Mucosa of descending colon (tissue), 3 donors: ENCODE measurements around the gene C1orf198. TPM values are rescaled to one million over a fixed set of nuclear protein-coding genes. Genes with fewer than 3 reads are reported as not detected.

Experiments
- ATAC-seq: fragments of 200-7000 bp; cut with Tn5 transposase; one replicate; pipeline ENCODE4 v1.9.1; 2020; ENCODE audit warnings: mild to moderate bottlenecking, moderate library complexity
- DNase-seq, 3 donors: peaks; one replicate each; pipeline ENCODE4 v3.0.0-alpha.2; 2020
- H3K36me3 ChIP-seq: fragments of 200-600 bp; one replicate; pipeline ENCODE4 v1.8.0; 2021; ENCODE audit warnings: low read depth, mild to moderate bottlenecking
- H3K4me1 ChIP-seq: fragments of 200-600 bp; one replicate; pipeline ENCODE4 v1.8.0; 2021; ENCODE audit warnings: low read depth, mild to moderate bottlenecking
- H3K4me3 ChIP-seq: fragments of 200-600 bp; one replicate; pipeline ENCODE4 v1.8.0; 2021; ENCODE audit warnings: mild to moderate bottlenecking
- H3K9me3 ChIP-seq: fragments of 200-600 bp; one replicate; pipeline ENCODE4 v1.8.0; 2021; ENCODE audit warnings: mild to moderate bottlenecking
- intact Hi-C, 2 donors: fragments of 100-400 bp; cut with DNase I in 1 of 2; cut with micrococcal nuclease in 1 of 2; formaldehyde crosslinking; loops; one replicate each; pipeline versions ENCODE4 v1.11.0 to v1.11.1; 2022; cut with DNase I, micrococcal nuclease
- long read RNA-seq, 2 donors: library from polyadenylated mRNA; unstranded; transcript quantifications; one replicate each; pipeline ENCODE4 v2.0.0, GENCODE V29; 2019 to 2021
- total RNA-seq, 3 donors: library from RNA; stranded (reverse); fragmentation: NEBNext Ultra II Directional in 2 of 3; extraction: Animal tissue kit (Norgen Biotek cat#: 25700) in 2 of 3; gene quantifications; one replicate each; pipeline versions ENCODE4 v1.2.1 to v1.2.4, GENCODE V29; 2021 to 2023
- TF ChIP-seq, protein P1 (sequence below): fragments of 200-600 bp; IDR thresholded peaks from one replicate; pipeline ENCODE4 v1.8.0; 2022; ENCODE audit warnings: antibody characterized with exemption, mild to moderate bottlenecking
- donor health status: DM: no; HTN: no; CAD: no; lungs with moderate emphysema.
- donor health status: DM: no; HTN: no; CAD: no.
- donor health status: DM: no; HTN: yes; CAD: no.

The C1orf198 gene, protein sequence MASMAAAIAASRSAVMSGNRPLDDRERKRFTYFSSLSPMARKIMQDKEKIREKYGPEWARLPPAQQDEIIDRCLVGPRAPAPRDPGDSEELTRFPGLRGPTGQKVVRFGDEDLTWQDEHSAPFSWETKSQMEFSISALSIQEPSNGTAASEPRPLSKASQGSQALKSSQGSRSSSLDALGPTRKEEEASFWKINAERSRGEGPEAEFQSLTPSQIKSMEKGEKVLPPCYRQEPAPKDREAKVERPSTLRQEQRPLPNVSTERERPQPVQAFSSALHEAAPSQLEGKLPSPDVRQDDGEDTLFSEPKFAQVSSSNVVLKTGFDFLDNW
- 10 to 100 TPM in 2 of 3 donors, 1 to 10 TPM in 1; 9.8 to 35.9 (median 15.5) TPM for total RNA-seq
- long read RNA-seq, donor 1, transcript C1orf198-201 (4 exons, 3,858 nt), result major isoform, 37 of 50 reads
- long read RNA-seq, donor 1, partial matches to known transcripts, result 6 of 50 reads
- long read RNA-seq, donor 1, other reads (novel, unspliced or antisense), result 7 of 50 reads
- long read RNA-seq, donor 2, partial matches to known transcripts, result 0 of 4 reads
- long read RNA-seq, donor 2, other reads (novel, unspliced or antisense), result 0 of 4 reads

DNA sequence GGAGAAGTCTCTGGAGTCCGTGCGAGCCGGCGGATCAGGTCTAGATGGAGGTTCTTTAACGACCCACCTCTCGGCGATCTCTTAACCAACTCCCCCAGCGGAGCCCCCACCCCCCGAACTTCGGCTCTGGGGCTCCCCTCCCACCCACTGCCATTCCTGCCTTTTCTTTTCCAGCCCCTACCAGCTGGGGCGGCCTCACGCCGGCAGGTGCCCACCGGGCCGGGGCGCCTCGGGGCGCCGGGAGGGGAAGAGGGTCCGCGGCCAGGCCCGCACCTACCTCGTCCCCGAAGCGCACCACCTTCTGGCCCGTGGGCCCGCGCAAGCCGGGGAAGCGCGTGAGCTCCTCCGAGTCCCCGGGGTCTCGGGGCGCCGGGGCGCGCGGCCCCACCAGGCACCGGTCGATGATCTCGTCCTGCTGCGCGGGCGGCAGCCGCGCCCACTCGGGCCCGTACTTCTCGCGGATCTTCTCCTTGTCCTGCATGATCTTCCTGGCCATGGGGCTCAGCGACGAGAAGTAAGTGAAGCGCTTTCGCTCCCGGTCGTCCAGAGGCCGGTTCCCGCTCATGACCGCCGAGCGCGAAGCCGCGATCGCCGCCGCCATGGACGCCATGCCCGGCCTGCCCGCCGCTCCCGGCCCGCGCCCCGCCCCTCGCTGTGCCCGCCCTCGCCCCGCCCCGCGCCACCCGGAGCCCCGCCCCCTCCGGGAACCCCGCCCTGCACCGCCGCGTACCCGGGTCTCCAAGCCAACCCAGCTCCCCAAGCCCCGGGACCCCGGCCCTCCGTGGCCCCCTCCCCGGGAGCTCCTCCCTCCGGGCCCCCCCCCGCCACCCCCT, at the start of gene C1orf198:
Gene C1orf198 (minus strand): TSS at position 619 of the 833 bp plus-strand sequence. CDS start 9 bp downstream, at position 610.
- intact Hi-C loops, result no loop called here
- peak; percentile 98 for ATAC-seq

DNA sequence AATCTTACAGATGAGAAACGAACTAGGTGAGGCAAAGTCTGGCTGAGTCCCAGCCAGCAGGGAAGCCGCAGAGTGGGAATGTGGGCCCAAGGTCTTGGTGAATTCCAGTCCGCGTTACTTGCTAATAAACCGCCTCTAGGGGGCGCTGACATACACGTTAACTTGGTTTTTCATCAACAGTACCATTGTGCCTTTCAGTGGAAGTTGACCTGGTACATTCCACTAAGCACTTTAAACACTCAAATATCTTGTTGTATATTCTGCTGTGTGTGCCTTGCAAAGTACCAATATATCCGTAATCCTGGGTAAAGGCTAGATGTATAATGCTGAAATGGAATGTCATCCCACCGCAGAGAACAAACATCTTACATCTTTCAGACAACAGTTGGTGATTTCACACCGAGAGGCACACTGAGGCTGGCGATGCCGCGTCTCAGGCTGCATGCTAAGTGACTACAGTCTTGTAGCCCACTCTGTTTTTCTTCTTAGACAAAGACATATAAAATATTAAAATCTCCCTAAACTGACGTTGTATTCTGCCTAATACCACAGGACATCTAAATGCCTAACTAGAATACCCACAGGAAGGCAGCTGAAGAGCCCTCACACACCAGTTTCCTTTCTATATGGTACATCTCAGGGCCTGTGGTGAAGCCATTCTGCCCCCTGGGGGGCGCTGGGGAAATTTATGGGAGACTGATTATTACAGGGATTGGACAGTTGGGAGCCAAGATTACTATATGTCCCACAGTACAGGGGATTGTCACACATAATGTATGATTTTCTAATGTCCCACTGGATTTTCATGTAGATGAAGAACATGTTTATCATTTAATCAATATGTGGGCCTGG, 49.2 kb upstream of the C1orf198 start:
- Histone ChIP-seq H3K36me3 (no peaks in the 10 kb centered on the region), H3K4me3 (no peak overlapping the region), H3K4me1 (no peaks in the 10 kb centered on the region), H3K9me3 (no peaks in the 10 kb centered on the region)
- DNase-seq (peak in 2 of 3 donors; percentile 65 to 98), ATAC-seq (peak; percentile 89)
- intact Hi-C loops, result loop anchor here (5.0 kb wide), 2 partner anchors 120 to 295 kb away; no protein-coding TSS in a partner anchor
- TF ChIP-seq, protein P1, sequence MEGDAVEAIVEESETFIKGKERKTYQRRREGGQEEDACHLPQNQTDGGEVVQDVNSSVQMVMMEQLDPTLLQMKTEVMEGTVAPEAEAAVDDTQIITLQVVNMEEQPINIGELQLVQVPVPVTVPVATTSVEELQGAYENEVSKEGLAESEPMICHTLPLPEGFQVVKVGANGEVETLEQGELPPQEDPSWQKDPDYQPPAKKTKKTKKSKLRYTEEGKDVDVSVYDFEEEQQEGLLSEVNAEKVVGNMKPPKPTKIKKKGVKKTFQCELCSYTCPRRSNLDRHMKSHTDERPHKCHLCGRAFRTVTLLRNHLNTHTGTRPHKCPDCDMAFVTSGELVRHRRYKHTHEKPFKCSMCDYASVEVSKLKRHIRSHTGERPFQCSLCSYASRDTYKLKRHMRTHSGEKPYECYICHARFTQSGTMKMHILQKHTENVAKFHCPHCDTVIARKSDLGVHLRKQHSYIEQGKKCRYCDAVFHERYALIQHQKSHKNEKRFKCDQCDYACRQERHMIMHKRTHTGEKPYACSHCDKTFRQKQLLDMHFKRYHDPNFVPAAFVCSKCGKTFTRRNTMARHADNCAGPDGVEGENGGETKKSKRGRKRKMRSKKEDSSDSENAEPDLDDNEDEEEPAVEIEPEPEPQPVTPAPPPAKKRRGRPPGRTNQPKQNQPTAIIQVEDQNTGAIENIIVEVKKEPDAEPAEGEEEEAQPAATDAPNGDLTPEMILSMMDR, result peak; percentile 52

More for the DNA sequence above, at the start of gene C1orf198:
- peaks cover 7% of the 10 kb centered on the region for H3K4me1 ChIP-seq
- H3K36me3 ChIP-seq, result no peaks in the 10 kb centered on the region
- TF ChIP-seq, protein P1, result no peak
- no peaks in the 10 kb centered on the region for H3K9me3 ChIP-seq
- DNase-seq, result peak; percentile 81 to 89 (median 81)
- H3K4me3 ChIP-seq, result peak within 1 kb of the TSS; percentile 77

DNA sequence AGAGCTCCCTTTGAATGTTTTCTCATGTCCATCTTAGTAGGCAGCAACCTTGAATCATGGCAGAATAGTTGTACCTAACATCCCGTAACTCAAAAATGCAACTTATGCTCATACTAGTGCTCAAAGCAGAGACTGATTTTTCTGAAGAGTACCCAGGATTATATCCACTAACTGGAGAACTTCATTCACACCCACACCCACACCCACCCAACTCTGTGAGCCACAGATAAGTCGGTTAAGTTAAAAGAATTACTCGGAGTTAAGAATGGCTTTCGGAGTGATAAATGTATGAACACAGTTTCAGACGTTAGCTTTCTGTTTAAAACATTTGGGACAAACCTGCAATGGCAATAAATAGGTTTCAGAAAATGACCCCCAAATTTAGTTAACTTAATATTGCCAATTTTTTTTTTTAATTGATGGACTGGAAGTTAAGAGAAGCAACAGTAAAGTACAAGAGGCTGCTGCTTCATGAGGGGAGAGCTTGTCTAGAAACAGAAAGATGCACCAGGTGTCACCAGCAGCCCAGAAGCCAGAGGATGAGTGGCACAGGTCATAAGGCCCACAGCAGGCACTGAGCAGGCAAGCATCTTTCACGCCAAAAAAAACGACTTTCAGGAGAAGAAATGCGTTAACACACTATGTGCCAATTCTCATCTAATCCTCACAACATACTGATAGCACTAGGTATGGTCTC, 48.4 kb upstream of the C1orf198 start:
- Histone ChIP-seq H3K9me3 (no peaks in the 10 kb centered on the region), H3K4me3 (no peak overlapping the region), H3K36me3 (no peaks in the 10 kb centered on the region), H3K4me1 (no peaks in the 10 kb centered on the region)
- ATAC-seq, result no peak
- intact Hi-C loops, result loop anchor here (5.0 kb wide), 2 partner anchors 119 to 296 kb away; no protein-coding TSS in a partner anchor
- DNase-seq, result no peak
- TF ChIP-seq, protein P1, result no peak

DNA sequence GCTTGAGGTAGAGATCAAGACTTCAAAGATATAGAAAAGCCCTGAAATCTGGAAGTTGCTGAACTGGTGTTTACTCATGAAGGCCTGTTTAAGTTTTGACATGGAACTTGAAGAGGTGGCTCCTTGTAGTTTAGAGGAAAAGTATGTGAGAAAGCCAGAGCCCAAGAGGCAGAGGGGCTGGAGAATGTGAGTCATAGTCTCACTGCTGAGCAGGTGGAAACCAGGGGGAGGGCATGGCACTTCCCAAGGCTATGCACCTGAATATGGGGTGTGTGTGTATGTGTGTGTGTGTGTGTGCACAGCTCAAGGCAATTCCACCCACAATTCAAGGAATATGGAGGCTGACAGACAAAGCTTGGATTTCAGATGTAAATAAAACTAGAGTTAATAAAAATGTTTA, 46.8 kb upstream of the C1orf198 start:
- no peaks in the 10 kb centered on the region for H3K4me1 ChIP-seq
- no peak for DNase-seq
- no peak overlapping the region for H3K4me3 ChIP-seq
- H3K9me3 ChIP-seq, result no peaks in the 10 kb centered on the region
- TF ChIP-seq, protein P1, result no peak
- intact Hi-C loops, result loop anchor here (5.0 kb wide), 2 partner anchors 118 to 297 kb away; no protein-coding TSS in a partner anchor
- no peak for ATAC-seq
- H3K36me3 ChIP-seq, result no peaks in the 10 kb centered on the region
